K562 (cell line): ENCODE results near the gene SPATA31D4.

ENCODE experiments used
- NFATC3 ChIP-seq: fragments of 450-650 bp; IDR thresholded peaks from 2 replicates; pipeline ENCODE4 v1.6.1; 2017; ENCODE audit warnings: mild to moderate bottlenecking
- TF ChIP-seq, protein P1 (sequence below): sonication (generic); formaldehyde crosslinking; IDR thresholded peaks from 2 replicates; pipeline ENCODE4 v1.8.1; 2023; ENCODE audit warnings: mild to moderate bottlenecking, missing genetic modification reagents

DNA sequence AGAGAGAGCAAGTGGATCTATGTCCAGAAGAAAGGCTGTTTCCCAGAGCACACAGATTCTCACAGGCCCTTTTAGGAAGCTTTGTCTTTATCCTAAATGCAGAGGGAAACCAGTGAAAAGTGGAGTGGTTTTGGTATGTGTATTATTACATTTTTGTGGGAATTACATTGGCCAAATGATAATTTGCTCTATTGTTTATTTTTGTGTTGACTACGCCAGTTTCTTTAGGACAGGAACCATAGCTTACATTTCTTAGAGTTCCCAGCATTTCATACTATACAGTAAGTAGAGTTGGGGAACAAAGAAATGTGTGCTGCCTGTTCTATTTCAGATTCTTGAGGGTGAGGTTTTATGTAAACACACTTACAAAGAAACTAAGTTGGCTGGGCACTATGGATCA is 29.4 kb upstream of the SPATA31D4 start:
- TF ChIP-seq, protein P1, sequence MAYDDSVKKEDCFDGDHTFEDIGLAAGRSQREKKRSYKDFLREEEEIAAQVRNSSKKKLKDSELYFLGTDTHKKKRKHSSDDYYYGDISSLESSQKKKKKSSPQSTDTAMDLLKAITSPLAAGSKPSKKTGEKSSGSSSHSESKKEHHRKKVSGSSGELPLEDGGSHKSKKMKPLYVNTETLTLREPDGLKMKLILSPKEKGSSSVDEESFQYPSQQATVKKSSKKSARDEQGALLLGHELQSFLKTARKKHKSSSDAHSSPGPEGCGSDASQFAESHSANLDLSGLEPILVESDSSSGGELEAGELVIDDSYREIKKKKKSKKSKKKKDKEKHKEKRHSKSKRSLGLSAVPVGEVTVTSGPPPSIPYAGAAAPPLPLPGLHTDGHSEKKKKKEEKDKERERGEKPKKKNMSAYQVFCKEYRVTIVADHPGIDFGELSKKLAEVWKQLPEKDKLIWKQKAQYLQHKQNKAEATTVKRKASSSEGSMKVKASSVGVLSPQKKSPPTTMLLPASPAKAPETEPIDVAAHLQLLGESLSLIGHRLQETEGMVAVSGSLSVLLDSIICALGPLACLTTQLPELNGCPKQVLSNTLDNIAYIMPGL = no peak
- no peak for TF ChIP-seq NFATC3
